HCT116 (cell line): ENCODE data around the gene ATP13A3.

Experiments
- CEBPB ChIP-seq: IDR thresholded peaks from 2 replicates; pipeline ENCODE4 v1.6.1; 2012; ENCODE audit warnings: low read depth
- CTCF ChIP-seq, 3 experiments: fragments of 200-600 bp in 1 of 3; sonication (generic) in 1 of 3; IDR thresholded peaks in 2 of 3; conservative IDR thresholded peaks in 1 of 3; 2 replicates each; pipeline ENCODE4 v1.5.1; 2012 to 2017; ENCODE audit warnings: low read depth in 2 of 3, low read length in 2 of 3, antibody characterized with exemption in 1 of 3, borderline replicate concordance in 1 of 3, control low read depth in 1 of 3, mild to moderate bottlenecking in 1 of 3, mixed read lengths in 1 of 3, mixed run types in 1 of 3, moderate library complexity in 1 of 3; ENCODE audit not compliant: insufficient read depth in 1 of 3
- EGR1 ChIP-seq: IDR thresholded peaks from 2 replicates; pipeline ENCODE4 v1.6.1; 2012; ENCODE audit warnings: low read depth
- EZH2 ChIP-seq: fragments of 200-600 bp; sonication (generic); IDR thresholded peaks from 2 replicates; pipeline ENCODE4 v1.6.1; 2017; ENCODE audit warnings: antibody characterized with exemption, mixed run types
- EZH2phosphoT487 ChIP-seq: fragments of 200-600 bp; IDR thresholded peaks from 2 replicates; pipeline ENCODE4 v1.6.1; 2018; ENCODE audit warnings: antibody characterized with exemption, borderline replicate concordance
- FOSL1 ChIP-seq: IDR thresholded peaks from 2 replicates; pipeline ENCODE4 v1.6.1; 2012; ENCODE audit warnings: low read depth
- JUND ChIP-seq: IDR thresholded peaks from 2 replicates; pipeline ENCODE4 v1.6.1; 2012
- POLR2A ChIP-seq: IDR thresholded peaks from 2 replicates; pipeline ENCODE4 v1.7.0; 2011; ENCODE audit warnings: borderline replicate concordance; ENCODE audit not compliant: insufficient read depth, insufficient read length; ENCODE audit errors: extremely low read depth
- POLR2AphosphoS5 ChIP-seq: IDR thresholded peaks from 2 replicates; pipeline ENCODE4 v1.6.1; 2011; ENCODE audit warnings: mild to moderate bottlenecking, low read depth, low read length, moderate library complexity
- RAD21 ChIP-seq: IDR thresholded peaks from 2 replicates; pipeline ENCODE4 v1.6.1; 2012; ENCODE audit warnings: low read depth, mild to moderate bottlenecking
- REST ChIP-seq: IDR thresholded peaks from 2 replicates; pipeline ENCODE4 v1.6.1; 2012; ENCODE audit warnings: low read depth
- TCF7L2 ChIP-seq: IDR thresholded peaks from 2 replicates; pipeline ENCODE4 v1.7.0; 2011; ENCODE audit warnings: borderline replicate concordance, inconsistent platforms; ENCODE audit not compliant: insufficient read depth, insufficient read length; ENCODE audit errors: extremely low read depth

- TF ChIP-seq POLR2A, result no peak
- TF ChIP-seq RAD21, result no peak
- no peak for TF ChIP-seq EZH2phosphoT487
- TF ChIP-seq POLR2AphosphoS5, result no peak
- no peak for TF ChIP-seq EGR1
- no peak for TF ChIP-seq CTCF (IDR thresholded peaks at IDR 0.05 in 2 of 3, conservative IDR thresholded peaks at IDR 0.05 in 1 of 3; ENCODE audit: borderline replicate concordance in 1 of 3, insufficient read depth in 1 of 3, low read depth in 2 of 3, low read length in 2 of 3)
- no peak for TF ChIP-seq EZH2
- no peak for TF ChIP-seq CEBPB
- no peak for TF ChIP-seq TCF7L2
- no peak for TF ChIP-seq FOSL1
- no peak for TF ChIP-seq JUND
- TF ChIP-seq REST, result no peak
These were observed 131.4 kb downstream of the ATP13A3 start for GRCh38 chr3:194355379-194355778.
